Measurements from ENCODE around the gene ARHGAP42.
A peak's percentile ranks its signal among the peaks of the same experiment; 100 is the strongest.
"Not testable (repeated sequence)": the region's sequence is repeated elsewhere in the genome, so short reads cannot be mapped to it uniquely, and the experiment has no call there.

The ARHGAP42 gene, protein sequence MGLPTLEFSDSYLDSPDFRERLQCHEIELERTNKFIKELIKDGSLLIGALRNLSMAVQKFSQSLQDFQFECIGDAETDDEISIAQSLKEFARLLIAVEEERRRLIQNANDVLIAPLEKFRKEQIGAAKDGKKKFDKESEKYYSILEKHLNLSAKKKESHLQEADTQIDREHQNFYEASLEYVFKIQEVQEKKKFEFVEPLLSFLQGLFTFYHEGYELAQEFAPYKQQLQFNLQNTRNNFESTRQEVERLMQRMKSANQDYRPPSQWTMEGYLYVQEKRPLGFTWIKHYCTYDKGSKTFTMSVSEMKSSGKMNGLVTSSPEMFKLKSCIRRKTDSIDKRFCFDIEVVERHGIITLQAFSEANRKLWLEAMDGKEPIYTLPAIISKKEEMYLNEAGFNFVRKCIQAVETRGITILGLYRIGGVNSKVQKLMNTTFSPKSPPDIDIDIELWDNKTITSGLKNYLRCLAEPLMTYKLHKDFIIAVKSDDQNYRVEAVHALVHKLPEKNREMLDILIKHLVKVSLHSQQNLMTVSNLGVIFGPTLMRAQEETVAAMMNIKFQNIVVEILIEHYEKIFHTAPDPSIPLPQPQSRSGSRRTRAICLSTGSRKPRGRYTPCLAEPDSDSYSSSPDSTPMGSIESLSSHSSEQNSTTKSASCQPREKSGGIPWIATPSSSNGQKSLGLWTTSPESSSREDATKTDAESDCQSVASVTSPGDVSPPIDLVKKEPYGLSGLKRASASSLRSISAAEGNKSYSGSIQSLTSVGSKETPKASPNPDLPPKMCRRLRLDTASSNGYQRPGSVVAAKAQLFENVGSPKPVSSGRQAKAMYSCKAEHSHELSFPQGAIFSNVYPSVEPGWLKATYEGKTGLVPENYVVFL

DNA sequence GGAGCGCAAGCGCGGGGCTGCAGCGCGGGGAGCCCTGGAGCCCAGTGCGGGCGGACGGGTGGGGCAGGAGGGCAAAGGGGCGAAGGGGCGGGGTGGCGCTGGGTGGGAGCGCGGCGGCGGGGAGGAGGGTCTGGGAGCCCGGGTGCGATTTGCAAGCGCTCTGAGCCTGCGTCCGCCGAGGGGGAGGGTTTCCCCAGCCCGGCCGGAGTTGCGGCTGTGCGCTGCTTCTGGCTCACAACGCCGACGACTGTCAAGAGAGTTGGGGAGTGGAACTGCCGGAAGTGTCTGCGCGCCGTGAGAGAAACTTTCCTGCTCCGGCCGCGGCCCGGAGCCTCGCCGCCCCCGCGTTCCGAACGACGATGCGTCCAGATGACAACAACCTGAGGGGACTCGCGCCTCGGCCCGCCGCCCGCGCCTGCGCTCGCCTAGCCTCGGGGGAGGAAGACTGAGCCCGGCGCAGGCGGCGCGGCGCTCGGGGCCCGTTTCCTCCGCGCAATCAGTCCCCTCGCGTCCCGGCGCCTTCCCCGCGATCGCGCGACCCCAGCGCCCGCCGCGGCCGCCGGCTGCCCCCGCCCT lies at the start of gene ARHGAP42:
Gene ARHGAP42 (plus strand): TSS at position 235 of the 576 bp plus-strand sequence. CDS start 391 bp downstream, outside the sequence.
- DNase-seq, result no peak

DNA sequence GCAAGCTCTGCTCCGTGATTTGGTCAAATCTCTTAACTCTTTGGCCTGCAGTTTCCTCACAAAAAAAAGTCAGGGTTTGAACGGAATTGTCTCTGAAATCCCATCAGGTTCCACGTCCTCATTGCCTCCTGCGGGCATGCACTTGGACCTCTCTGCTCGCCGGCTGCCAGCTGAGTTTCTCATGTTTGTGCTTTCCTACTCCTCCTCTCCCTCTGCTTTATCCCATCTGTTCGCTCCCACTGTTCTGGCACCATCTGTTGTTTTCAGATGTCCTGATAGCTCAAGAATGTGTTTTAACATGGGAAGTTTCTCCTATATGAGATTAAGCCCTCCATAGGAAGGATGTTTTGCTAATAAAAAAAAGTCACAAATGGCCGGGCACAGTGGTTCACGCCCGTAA lies 49.4 kb upstream of the ARHGAP42 start:
- no peak for DNase-seq

DNA sequence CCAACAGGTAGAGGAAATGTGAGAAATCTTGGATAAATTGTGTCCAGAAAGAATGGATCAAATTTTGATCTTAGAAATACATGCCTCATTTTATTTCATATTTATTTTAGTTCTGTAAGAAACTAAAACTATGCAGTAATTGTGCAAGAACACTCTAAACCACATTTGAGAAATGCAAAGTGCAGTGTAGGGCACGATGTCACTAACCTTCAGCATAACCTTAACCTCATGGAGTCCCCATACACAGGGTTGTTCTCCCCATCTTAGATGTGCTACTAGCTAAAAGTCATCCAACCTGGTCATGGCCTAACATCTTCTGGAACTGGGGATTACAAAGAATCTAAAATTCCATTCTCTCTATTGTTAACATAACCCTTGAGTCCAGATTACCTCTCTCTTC lies 48.4 kb upstream of the ARHGAP42 start:
- DNase-seq, result no peak

DNA sequence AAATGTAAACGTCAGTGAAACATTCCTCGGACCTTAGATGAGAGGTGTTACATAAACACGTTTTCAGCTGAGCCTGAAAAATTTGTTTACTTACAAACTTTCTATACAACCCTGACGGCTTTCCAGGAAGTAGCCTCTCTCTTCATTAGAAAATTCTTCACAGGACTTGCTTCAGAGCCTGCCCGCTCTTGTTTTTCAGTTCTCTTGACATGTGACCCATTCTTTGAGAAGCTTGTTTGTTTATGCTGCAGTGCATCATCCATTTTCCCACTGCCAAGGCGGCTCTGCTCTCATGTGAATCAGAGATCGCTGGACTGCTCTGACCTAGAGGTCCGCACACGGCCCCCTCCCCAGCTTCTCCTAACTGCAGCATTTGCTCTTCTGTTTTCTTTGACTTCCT lies 47.9 kb upstream of the ARHGAP42 start:
- DNase-seq, result no peak

DNA sequence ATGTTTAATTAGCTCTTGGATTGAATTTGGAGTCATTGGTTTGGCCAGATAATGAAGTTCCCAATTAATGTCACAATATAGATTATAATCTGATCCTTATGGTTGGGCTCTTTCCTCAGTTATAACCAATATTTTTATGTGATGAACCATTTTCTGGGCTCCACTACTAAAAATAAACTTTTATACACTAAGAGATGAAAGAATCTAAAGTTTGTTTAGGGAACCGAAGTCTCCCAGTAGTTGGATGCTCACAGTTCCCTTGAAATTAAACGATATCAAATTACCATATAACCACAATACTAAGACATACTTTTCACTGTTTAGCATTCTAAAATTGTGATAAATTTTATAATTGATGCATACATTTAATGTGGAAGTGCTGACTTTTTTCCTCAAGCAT lies 47.0 kb upstream of the ARHGAP42 start:
- DNase-seq, result no peak

DNA sequence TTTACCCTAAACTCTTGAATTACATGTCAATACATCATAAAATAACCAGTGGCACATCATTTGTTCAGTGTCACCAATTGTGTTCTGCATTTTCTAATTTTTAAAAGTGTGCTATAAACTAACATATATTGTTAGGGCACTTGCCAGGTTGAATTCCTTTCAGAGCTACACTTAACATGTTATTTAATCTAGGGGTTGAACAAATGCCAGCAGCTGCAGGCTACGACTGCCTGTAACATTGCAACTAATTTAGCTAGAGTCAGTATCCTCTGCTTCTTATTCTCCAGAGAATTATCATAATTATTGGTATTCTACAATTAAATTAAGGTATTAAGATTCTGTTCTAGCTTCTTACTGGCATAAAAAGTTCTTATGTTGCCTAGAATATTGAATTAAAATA lies 46.4 kb upstream of the ARHGAP42 start:
- peak; percentile 8 for DNase-seq

DNA sequence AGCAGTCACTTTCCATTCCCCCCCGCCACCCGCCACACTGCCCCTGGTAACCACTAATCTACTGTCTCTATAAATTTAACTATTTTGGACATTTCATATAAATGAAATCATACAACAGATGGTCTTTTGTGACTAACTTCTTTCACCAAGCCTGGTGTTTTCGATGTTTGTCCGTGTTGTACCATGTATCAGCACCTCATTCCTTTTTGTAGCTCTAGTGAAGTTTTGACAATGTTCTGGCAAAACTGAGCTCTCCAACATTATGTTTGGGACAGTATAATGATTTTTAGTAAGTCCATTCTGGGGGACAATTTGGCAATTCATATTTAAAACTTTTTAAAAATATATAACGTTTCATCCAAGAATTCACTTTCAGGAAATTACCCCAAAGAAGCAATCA lies 45.6 kb upstream of the ARHGAP42 start:
- DNase-seq, result no peak

DNA sequence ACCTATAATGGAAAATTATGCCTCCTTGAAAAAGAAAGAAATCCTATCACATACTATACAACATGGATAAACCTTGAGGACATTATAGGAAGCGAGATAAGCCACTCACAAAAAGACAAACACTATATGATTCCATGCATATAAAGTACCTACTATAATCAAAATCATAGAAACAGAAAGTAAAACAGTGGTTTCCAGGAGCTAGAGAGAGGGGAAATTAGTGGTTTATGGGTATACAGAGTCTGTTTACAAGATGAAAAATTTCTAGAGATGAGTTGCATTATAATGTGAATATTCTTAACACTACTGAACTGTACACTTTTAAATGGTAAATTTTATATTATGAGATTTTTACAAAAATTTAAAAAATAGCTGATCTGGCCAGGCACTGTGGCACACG lies 40.5 kb upstream of the ARHGAP42 start:
- no peak for DNase-seq

DNA sequence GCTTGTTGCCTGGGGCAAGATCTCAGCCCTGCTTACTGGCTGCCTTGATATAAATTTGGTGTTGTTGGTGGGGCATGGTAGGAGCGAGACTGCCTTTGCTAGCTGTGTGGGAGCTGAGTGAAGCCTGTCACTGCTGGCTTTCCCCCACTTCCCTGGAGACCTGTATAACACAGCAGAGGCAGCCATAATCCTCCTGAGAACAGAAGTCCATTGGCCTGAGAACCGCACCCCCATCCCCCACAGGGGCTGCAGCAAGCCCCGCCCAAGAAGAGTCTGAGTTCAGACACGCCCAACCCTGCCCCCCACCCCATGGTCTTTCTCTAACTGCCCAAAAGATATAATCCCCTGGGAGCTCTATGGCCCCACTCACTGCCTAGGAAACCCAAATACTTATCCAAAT lies 39.2 kb upstream of the ARHGAP42 start:
- DNase-seq, result no peak

DNA sequence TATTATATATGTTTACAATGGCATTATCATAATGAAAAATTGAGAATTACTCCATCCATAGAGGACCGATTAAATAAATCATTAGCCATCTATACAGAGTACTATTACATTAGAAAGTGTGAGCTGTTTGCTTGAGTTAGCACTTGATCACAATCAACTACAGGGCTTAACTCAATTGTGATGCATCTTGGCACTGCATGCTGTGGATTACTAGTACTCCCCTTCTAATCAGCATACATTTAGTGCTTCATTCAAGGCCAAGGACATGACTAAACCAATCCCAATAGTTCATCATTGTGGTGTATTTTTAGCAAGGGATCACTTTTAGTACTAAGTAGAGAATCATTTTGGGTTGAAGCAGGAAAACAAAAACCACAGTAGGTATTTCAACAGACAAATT lies 23.5 kb upstream of the ARHGAP42 start:
- DNase-seq, result no peak

DNA sequence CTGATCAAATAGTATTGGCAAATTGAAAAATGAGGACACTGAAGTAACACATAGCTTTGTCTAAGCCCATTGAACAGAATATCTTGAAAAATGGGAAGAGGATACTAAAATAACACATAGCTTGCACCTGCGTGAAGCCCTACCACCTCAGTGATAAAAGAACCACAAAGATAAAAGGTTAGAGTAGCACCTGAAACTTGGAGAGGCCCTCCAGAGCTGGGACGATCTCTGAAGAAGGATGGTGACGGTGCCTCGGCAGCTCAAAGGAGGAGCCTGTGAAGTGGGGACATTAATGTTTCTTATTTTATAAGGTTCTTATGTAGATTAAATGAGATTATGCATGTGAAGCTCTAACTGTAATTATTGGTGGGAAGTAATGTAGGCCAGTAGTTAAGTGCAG lies 23.1 kb upstream of the ARHGAP42 start:
- no peak for DNase-seq

DNA sequence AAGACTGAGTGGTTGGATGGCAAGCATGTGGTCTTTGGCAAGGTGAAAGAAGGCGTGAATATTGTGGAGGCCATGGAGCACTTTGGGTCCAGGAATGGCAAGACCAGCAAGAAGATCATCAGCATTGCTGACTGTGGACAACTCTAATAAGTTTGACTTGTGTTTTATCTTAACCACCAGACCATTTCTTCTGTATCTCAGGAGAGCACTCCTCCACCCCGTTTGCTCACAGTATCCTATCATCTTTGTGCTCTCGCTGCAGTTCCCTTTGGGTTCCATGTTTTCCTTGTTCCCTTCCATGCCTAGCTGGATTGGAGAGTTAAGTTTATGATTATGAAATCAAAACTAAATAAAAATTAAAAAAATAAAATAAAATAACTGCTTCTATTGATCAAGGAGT lies 20.3 kb upstream of the ARHGAP42 start:
- not testable (repeated sequence) for DNase-seq

DNA sequence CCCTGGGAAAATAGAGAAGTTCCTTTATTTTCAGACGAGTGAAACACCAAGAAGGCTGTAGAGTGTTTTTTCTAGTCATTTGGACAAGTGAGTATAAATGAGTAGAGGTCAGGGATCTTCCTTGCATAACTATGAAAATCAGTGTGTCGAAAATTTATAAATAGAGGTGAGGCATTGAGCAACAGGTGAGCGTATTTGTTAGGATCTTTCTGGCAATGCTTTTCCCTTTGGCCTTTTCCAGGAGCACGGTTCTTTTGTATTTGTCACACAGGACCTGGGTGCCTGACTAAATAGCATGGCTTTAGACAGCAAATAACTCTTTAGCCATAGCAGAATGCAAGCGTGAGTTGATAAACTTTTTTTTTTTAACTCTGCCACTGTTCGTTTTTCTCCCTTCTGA lies 19.6 kb upstream of the ARHGAP42 start:
- DNase-seq, result no peak

DNA sequence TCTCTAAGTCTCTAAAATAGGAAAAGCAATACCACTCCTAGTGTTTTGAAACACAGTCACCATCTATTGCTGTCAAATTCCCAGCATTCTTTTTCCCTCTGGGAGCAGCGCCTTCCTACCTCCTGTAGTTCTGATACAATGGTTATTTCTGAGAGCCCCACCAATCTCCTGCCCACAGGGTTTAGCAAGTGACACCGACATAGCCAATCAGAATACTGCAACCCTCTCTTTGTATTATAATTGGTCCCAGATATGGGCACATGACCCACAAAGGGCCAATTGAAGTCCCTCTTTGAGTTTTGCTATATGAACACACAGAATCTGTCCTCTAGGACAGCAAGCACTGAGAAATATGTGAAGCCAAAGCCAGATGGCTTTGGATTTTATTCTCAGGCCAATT lies 16.9 kb upstream of the ARHGAP42 start:
- DNase-seq, result no peak

DNA sequence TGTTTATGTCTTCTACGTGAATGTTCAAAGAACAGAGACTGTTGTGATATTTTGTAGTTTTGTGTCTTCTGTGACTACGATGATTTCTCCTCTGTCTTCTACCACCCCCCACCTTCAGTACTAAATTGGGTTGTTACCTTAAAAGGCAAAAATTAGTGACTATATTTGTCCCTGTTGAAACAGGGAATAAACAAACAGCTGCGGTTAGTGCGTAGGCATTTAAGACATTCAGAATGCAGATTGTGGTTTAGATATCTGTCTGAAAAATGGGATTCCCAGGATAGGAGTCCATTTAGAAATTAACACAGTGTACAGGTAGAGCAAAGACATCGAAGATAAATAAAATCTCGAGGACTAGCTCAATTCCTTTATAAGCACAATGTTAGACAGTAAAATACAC lies 15.6 kb upstream of the ARHGAP42 start:
- DNase-seq, result no peak

DNA sequence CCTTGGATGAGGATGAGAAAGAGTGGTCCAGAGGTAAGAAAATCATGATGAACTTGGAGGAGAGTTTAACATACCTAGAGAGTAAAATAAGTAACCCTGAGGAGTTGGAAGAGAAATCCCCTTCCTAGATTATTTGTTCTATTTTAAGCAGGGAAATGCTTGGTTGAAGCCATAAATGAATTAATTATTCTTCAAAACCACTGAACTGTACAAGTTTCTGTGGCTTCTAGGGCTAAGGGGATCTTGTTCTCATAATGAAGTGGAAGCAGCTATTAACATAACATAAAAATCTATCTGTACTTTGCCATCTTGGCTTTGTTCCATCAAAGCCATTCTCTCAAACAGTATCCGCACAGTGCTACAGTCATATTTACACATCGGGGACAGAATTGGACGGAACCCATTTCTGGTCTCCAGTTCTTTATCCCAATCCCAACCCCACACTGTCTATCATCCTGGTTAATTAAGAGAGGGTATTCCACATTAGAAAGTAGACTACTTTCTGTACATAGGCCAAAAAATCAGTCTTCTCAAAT lies 14.5 kb upstream of the ARHGAP42 start:
- DNase-seq, result peak; percentile 53

DNA sequence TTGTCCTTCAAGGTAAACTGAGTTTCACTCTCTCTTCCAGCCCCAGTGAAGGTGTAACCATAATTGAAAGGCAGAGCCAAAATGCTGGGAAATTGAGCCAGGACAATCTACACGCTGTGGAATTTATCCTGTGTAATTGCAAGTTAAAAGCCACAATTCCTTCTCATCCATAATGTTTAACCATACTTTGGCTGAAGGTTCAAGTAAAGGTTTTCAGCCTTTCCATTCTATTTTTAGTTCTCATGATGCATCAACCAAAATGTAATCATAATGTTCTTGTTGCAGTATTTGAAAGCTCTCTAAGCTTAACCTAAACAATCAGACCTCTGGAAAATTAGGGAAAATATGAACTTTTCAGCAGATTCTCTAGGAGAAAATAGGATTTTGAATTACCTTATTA lies 14.0 kb upstream of the ARHGAP42 start:
- DNase-seq, result no peak

DNA sequence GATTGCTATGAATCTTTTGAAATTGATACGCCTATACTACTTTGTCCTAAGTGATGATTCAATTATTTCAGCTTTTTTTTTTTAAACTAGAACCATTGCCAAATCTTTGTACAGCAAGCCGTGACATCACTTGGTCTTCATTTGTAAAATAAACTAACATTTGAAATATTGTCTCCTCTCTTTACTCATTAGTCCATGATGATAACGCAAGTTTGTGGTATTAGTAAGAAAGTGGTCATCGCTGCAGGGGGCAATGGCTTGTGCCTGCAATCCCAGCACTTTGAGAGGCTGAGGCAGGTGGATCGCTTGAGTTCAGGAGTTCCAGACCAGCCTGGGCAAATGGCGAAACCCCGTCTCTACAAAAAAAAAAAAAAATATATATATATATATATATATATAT lies 12.9 kb upstream of the ARHGAP42 start:
- no peak for DNase-seq

DNA sequence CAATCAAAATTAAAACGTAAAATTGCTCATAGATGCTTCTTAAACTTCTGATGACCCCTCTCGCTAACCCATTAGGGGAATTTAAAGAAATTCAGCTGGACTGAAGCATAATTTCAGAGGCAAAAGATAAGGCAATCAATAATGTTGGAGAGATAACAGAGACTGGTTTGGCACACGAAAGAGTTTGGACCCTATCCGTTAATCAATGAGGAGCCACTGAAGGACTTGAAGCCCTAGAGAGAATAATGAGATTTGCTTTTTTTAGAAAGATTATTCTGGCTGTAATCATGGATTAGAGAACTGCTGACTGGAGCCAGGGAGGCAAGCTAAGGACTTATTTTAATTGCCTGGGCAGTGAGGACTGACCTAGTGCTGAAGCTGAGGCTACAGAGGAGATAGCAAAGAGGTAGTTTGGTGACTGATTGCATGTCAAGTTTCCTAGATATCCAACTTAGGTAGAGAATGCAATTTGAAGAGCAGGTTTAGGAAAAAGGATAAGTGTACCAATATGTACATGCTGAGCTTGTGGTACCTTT lies 11.9 kb upstream of the ARHGAP42 start:
- DNase-seq, result no peak

DNA sequence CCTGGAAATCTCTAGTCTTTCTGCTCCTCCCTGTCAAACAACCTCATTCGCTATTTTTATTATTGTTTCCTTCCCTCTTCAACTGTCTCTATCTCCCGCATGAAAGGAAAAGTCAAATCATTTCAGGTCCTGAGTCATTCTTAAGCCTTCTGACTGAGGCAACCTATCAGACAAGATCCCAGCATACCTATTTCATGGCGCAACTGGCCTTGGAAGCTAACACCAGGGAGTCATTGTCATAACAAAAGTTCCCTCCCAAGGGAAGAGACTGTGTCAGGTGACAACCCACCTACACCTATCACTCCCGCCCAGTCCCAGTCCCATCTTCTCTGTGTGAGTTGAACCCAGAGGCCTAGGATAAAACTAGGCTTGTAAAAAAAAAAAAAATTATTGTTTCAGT lies 10.2 kb upstream of the ARHGAP42 start:
- DNase-seq, result no peak

DNA sequence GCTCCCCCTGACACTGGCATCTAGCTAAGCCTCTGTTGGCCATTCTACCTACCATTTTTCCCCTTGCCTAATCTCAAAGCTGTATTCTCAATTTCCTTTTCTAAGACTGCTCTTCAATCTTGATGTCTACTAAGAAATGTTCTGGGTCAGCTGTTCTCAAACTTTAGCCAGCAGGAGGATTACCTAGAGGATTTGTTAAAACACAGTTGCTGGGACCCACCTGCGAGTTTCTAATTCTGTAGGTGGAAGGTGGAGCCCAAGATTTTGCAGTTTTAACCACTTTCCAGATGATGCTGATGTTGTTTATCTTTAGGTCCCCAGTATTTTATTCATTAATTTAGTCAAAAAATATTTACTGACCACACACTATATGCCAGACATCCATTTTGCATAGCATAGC lies 9.3 kb upstream of the ARHGAP42 start:
- DNase-seq, result no peak

DNA sequence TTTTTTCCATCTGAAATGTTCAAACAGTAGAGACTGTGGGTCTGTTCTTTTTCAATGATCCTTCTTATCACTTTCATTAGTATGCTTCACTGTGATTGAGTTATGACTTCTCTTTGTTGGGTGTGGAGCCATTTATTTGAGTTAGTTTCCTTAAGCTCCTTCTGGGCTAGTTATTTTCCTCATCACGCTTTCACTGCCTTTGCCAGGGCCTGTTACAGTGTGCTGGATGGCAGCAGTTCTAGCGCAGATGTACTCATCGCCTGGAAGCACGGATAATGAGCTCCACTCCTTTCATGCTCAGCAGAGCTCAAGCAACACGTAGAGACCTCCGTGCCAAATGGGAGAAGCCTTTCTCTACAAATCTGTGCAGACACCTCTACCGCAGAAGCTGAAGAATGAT lies 7.0 kb upstream of the ARHGAP42 start:
- DNase-seq, result no peak

DNA sequence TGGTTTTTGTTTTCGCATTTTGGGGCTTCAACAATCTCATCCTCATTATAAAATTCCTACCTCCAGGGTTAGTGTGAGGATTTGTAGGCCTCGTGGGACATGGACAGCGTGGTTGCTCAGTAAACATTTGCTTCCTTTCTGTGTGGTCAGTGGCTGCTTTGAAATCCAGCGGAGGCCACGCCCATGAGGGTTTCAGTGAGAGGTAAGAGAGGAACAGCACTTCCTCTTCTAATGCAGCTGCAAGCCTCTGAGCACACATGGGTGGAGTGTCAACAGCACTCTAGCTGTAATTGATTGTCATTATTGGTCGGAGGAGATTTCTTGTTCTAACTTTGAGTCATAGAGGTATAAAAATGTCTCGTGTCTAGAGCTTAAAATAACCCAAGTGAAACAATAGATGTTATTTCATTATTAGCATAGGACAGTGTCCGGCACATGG lies 6.0 kb upstream of the ARHGAP42 start:
- DNase-seq, result peak; percentile 22
